HepG2 (cell line): ENCODE results near the gene PHKA2. TPM values are rescaled to one million over a fixed set of nuclear protein-coding genes. Genes with fewer than 3 reads are reported as not detected.

Source experiments
- ATAC-seq: fragments of 200-7000 bp; cut with Tn5 transposase; 3 replicates; pipeline ENCODE4 v1.9.1; 2020; ENCODE audit warnings: mild to moderate bottlenecking, moderate library complexity
- BruUV-seq: library from RNA; stranded (reverse); fragments of 400-500 nt; replicated peaks from 2 replicates; lab custom pipeline; 2021; lab: Mats Ljungman, UMichigan
- CTCF ChIA-PET: fragments of 300-600 bp; formaldehyde crosslinking; extraction: SDS; loops from one replicate; lab custom pipeline; 2021; ENCODE audit warnings: low total read pairs, inconsistent platforms, low intra/inter-chr PET ratio; lab: Yijun Ruan, JAX
- POLR2A ChIA-PET: fragments of 350-600 bp; sonication (Branson Sonifier 250); formaldehyde crosslinking; loops from one replicate; lab custom pipeline; 2020; ENCODE audit warnings: antibody characterized with exemption, inconsistent platforms; lab: Yijun Ruan, JAX
- DNase-seq: peaks from one replicate; pipeline ENCODE4 v3.0.0-alpha.2; 2015; ENCODE audit warnings: low spot score
- FAIRE-seq: peaks from 3 replicates; lab custom pipeline; 2011; peaks lifted over from hg19 to GRCh38; lab: Jason Lieb, UNC
- H2AFZ ChIP-seq: one replicate; pipeline ENCODE4 v1.6.1; 2011; ENCODE audit warnings: low read length, inconsistent platforms
- H3K27ac ChIP-seq: fragments of 300-600 bp; 3 replicates; pipeline ENCODE4 v1.8.0; 2011; ENCODE audit warnings: mixed run types, mild to moderate bottlenecking, mixed read lengths, low read length, inconsistent platforms; ENCODE audit not compliant: insufficient read depth; ENCODE audit errors: extremely low read length
- H3K27me3 ChIP-seq, 2 experiments: fragments of 200-600 bp in 1 of 2; 2 replicates in 1 of 2; 3 replicates in 1 of 2; pipeline versions ENCODE4 v1.6.0 to v1.8.0; 2011; ENCODE audit warnings: low read length in 2 of 2, mild to moderate bottlenecking in 2 of 2, moderate library complexity in 2 of 2, inconsistent platforms in 1 of 2; ENCODE audit not compliant: insufficient read depth in 2 of 2, control insufficient read depth in 1 of 2
- H3K36me3 ChIP-seq, 2 experiments: fragments of 200-600 bp in 1 of 2; replicated peaks in 1 of 2; 2 replicates in 1 of 2; 3 replicates in 1 of 2; pipeline versions ENCODE4 v1.5.1 to v1.8.0; 2011; ENCODE audit warnings: low read length in 2 of 2, inconsistent platforms in 1 of 2; ENCODE audit not compliant: insufficient read depth in 2 of 2, control insufficient read depth in 1 of 2
- H3K4me1 ChIP-seq: 2 replicates; pipeline ENCODE4 v1.5.1; 2012; ENCODE audit warnings: low read length, inconsistent platforms; ENCODE audit not compliant: insufficient read depth
- H3K4me2 ChIP-seq: 2 replicates; pipeline ENCODE4 v1.6.0; 2011; ENCODE audit warnings: low read depth, low read length, inconsistent platforms
- H3K4me3 ChIP-seq, 3 experiments: fragments of 200-600 bp in 1 of 3; sonication (generic), shearing (Covaris generic) in 1 of 3; replicated peaks in 1 of 3; 2 replicates each; pipeline ENCODE4 v1.5.1; 2011 to 2016; ENCODE audit warnings: low read length in 3 of 3, inconsistent platforms in 2 of 3, low read depth in 2 of 3, mild to moderate bottlenecking in 2 of 3, control low read depth in 1 of 3, mixed read lengths in 1 of 3; ENCODE audit not compliant: insufficient read depth in 1 of 3
- H3K79me2 ChIP-seq: one replicate; pipeline ENCODE4 v1.6.1; 2011; ENCODE audit warnings: low read length, inconsistent platforms; ENCODE audit not compliant: insufficient read depth
- H3K9ac ChIP-seq: 2 replicates; pipeline ENCODE4 v1.6.0; 2011; ENCODE audit warnings: mild to moderate bottlenecking, low read depth, low read length, inconsistent platforms; ENCODE audit not compliant: insufficient read depth
- H3K9me3 ChIP-seq: 2 replicates; pipeline ENCODE4 v1.5.1; 2012; ENCODE audit warnings: mild to moderate bottlenecking, low read length
- H4K20me1 ChIP-seq: 2 replicates; pipeline ENCODE4 v1.6.0; 2011; ENCODE audit warnings: inconsistent platforms, mild to moderate bottlenecking, low read length, moderate library complexity; ENCODE audit not compliant: insufficient read depth
- AGO2 ChIP-seq: fragments of 200-400 bp; formaldehyde crosslinking; optimal IDR thresholded peaks from 2 replicates; pipeline ENCODE3; 2017; ENCODE audit warnings: mild to moderate bottlenecking, low read depth, low read length, moderate library complexity
- ARID5B ChIP-seq: IDR thresholded peaks from 2 replicates; pipeline ENCODE4 v1.4.0; 2020; ENCODE audit warnings: mild to moderate bottlenecking, missing genetic modification reagents
- FOXA1 ChIP-seq, 2 experiments: fragments of 450-650 bp in 1 of 2; sonication (generic) in 1 of 2; formaldehyde crosslinking in 1 of 2; IDR thresholded peaks; 2 replicates each; pipeline versions ENCODE4 v1.4.0 to v1.6.1; 2016 to 2020; ENCODE audit warnings: missing genetic modification reagents in 1 of 2
- MAX ChIP-seq: IDR thresholded peaks from 2 replicates; pipeline ENCODE4 v1.6.1; 2012; ENCODE audit warnings: inconsistent platforms
- NCOR1 ChIP-seq: fragments of 200-600 bp; sonication (generic); IDR thresholded peaks from 2 replicates; pipeline ENCODE4 v1.7.0; 2017; ENCODE audit warnings: antibody characterized with exemption, low read length, borderline replicate concordance
- POLR2G ChIP-seq: fragments of 200-400 bp; formaldehyde crosslinking; IDR thresholded peaks from 2 replicates; pipeline ENCODE4 v1.6.1; 2018; ENCODE audit warnings: mild to moderate bottlenecking, low read depth, low read length, moderate library complexity
- SALL1 ChIP-seq: sonication (generic); formaldehyde crosslinking; IDR thresholded peaks from 2 replicates; pipeline ENCODE4 v1.8.0; 2022; ENCODE audit warnings: mild to moderate bottlenecking, missing genetic modification reagents
- ZBTB7B ChIP-seq: sonication (generic); formaldehyde crosslinking; IDR thresholded peaks from 2 replicates; pipeline ENCODE4 v1.4.0; 2020; ENCODE audit warnings: missing genetic modification reagents
- ZNF281 ChIP-seq: sonication (generic); formaldehyde crosslinking; IDR thresholded peaks from 2 replicates; pipeline ENCODE4 v1.4.0; 2020; ENCODE audit warnings: missing genetic modification reagents, borderline replicate concordance
- ZNF343 ChIP-seq: sonication (generic); formaldehyde crosslinking; IDR thresholded peaks from 2 replicates; pipeline ENCODE4 v1.4.0; 2020; ENCODE audit warnings: mild to moderate bottlenecking, missing genetic modification reagents
- WGBS: methylation state at CpG from one replicate; pipeline ENCODE4 v1.1.6; 2017; ENCODE audit warnings: low lambda C conversion rate; 5-methylcytosine and 5-hydroxymethylcytosine counted together
- in situ Hi-C: cut with HindIII; loops from 2 replicates; pipeline ENCODE4 v1.10.0; 2017; ENCODE audit warnings: low pct_unique_long_range_greater_than_20kb; ENCODE audit not compliant: extremely low pct_ligation_motif_present
- intact Hi-C: fragments of 100-400 bp; cut with micrococcal nuclease; formaldehyde crosslinking; loops from one replicate; pipeline ENCODE4 v1.10.0; 2022; ENCODE audit not compliant: unreplicated experiment
- polyA plus RNA-seq, 8 experiments: library from polyadenylated mRNA; depleted of rRNA in 3 of 8; stranded (reverse) in 7 of 8; unstranded in 1 of 8; fragments of >200 nt; fragmentation: Illumina TruSeq in 4 of 8; extraction: Trizol in 4 of 8; gene quantifications; 2 replicates each; pipeline versions ENCODE4 v1.2.1 to v1.2.3, GENCODE V29; 2011 to 2016; ENCODE audit warnings: low read depth in 4 of 8, missing spikeins in 1 of 8, mixed read lengths in 1 of 8; ENCODE audit not compliant: insufficient read depth in 1 of 8
- total RNA-seq, 5 experiments: library from RNA; depleted of rRNA; stranded (reverse); fragments of >200 nt; fragmentation: Illumina TruSeq; extraction: Trizol; gene quantifications; 2 replicates each; pipeline ENCODE4 v1.2.3, GENCODE V29; 2016; ENCODE audit warnings: low read depth in 1 of 5
- TF ChIP-seq, protein P1 (sequence below): sonication (generic); formaldehyde crosslinking; IDR thresholded peaks from 2 replicates; pipeline ENCODE4 v1.5.0; 2020; ENCODE audit warnings: mild to moderate bottlenecking, missing genetic modification reagents, borderline replicate concordance

PHKA2 gene
- total and polyA plus RNA-seq, 2 of the 13 experiments (the other 11 are each of a cell fraction or from before 2014, with no cell fraction given), result 20.5 to 273 TPM

DNA sequence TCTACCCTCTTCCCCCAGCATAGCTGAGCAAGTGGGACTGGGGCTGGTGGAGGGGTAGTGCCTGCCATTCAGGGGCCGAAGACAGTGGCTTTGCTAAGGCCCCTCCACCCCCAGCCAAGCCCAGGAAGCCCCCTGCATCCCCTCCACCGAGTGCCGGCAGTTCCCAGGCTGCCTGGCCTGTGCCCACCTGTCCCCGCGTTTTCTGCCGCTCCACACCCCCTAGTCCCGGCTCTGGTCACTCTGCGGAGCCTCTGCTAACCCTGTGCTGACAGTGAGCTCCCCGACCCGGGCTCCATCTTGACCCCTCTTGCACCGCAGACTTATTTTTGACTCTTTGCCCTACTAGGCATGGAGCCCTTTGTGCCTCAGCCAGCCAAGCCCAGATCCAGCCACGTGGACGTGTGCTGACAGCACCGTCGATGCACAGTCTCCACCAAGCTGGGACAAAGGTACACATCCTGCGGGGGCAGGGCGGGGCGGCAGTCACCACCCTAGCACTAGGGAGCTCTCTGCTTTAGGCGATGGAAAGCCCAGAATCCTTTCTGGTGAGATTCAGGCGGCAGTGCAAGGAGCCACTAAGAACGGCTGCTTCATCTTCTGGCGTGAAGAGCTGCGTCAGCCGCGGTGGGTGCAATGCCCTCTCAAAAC lies 96.6 kb downstream of the PHKA2 start:
- FAIRE-seq, result no peak
- in situ Hi-C loops, result loop anchor here (10.0 to 25.0 kb wide), 2 partner anchors 275 to 492 kb away; no protein-coding TSS in a partner anchor
- no peaks in the 10 kb centered on the region for H4K20me1 ChIP-seq
- H2AFZ ChIP-seq, result no peak overlapping the region
- 0 out of 2 replicates have a peak overlapping the region, but pooled peaks have one; percentile 15 for H3K9ac ChIP-seq
- intact Hi-C loops, result loop anchor here (5.0 kb wide), 2 partner anchors 210 to 495 kb away; no protein-coding TSS in a partner anchor
- no TSS peak for BruUV-seq
- peak overlapping the region; percentile 81 for H3K4me2 ChIP-seq
- H3K27me3 ChIP-seq, result no peaks in the 10 kb centered on the region
- CTCF ChIA-PET, result no interaction called here
- H3K4me3 ChIP-seq, result peak overlapping the region in 1 of 3 experiments; percentile 59; a peak in 1 of 6 replicates
- H3K79me2 ChIP-seq, result no peaks in the 10 kb centered on the region
- no peak overlapping the region for H3K27ac ChIP-seq
- H3K9me3 ChIP-seq, result no peaks in the 10 kb centered on the region
- peaks cover 39% of the 10 kb centered on the region for H3K4me1 ChIP-seq
- no peak for DNase-seq
- WGBS, result 10% methylated on average over 8 of the region's 25 CpGs
- no peaks in the 10 kb centered on the region; a peak in 1 of 5 replicates for H3K36me3 ChIP-seq
- POLR2A ChIA-PET, result no interaction called here
- ATAC-seq, result peak; percentile 45
- TF ChIP-seq AGO2, result peak; percentile 87
- TF ChIP-seq ZNF343 (CRISPR knock-in tag), result no peak
- TF ChIP-seq NCOR1, result no peak
- peak; percentile 57; the same call in 1 of the 2 replicates for TF ChIP-seq ZNF281 (CRISPR knock-in tag)
- 0 out of 2 replicates have a peak, but pooled peaks have one; percentile 23 for TF ChIP-seq ARID5B (CRISPR knock-in tag)
- TF ChIP-seq MAX, result peak; percentile 88
- no peak for TF ChIP-seq FOXA1 (IDR thresholded peaks at IDR 0.05)
- TF ChIP-seq FOXA1 (CRISPR knock-in tag; IDR thresholded peaks at IDR 0.05), result peak; percentile 27; the same call in 1 of the 2 replicates
- TF ChIP-seq SALL1 (CRISPR knock-in tag), result peak; percentile 60
- TF ChIP-seq ZBTB7B (CRISPR knock-in tag), result no peak
- TF ChIP-seq, protein P1, sequence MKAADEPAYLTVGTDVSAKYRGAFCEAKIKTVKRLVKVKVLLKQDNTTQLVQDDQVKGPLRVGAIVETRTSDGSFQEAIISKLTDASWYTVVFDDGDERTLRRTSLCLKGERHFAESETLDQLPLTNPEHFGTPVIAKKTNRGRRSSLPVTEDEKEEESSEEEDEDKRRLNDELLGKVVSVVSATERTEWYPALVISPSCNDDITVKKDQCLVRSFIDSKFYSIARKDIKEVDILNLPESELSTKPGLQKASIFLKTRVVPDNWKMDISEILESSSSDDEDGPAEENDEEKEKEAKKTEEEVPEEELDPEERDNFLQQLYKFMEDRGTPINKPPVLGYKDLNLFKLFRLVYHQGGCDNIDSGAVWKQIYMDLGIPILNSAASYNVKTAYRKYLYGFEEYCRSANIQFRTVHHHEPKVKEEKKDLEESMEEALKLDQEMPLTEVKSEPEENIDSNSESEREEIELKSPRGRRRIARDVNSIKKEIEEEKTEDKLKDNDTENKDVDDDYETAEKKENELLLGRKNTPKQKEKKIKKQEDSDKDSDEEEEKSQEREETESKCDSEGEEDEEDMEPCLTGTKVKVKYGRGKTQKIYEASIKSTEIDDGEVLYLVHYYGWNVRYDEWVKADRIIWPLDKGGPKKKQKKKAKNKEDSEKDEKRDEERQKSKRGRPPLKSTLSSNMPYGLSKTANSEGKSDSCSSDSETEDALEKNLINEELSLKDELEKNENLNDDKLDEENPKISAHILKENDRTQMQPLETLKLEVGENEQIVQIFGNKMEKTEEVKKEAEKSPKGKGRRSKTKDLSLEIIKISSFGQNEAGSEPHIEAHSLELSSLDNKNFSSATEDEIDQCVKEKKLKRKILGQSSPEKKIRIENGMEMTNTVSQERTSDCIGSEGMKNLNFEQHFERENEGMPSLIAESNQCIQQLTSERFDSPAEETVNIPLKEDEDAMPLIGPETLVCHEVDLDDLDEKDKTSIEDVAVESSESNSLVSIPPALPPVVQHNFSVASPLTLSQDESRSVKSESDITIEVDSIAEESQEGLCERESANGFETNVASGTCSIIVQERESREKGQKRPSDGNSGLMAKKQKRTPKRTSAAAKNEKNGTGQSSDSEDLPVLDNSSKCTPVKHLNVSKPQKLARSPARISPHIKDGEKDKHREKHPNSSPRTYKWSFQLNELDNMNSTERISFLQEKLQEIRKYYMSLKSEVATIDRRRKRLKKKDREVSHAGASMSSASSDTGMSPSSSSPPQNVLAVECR (CRISPR knock-in tag), result peak; percentile 33; the same call in 1 of the 2 replicates
- TF ChIP-seq POLR2G, result 0 out of 2 replicates have a peak, but pooled peaks have one; percentile 17
